Osteoblast (primary cell): ENCODE measurements around the gene DBNDD2. TPM values are rescaled to one million over a fixed set of nuclear protein-coding genes. Genes with fewer than 3 reads are reported as not detected.

Experiments used
- DNase-seq: peaks from one replicate; pipeline ENCODE4 v3.0.0; 2011; ENCODE audit warnings: low spot score, mixed read lengths; ENCODE audit not compliant: insufficient read length; ENCODE audit errors: missing footprints
- H2AFZ ChIP-seq: 2 replicates; pipeline ENCODE4 v1.6.0; 2011; ENCODE audit warnings: mild to moderate bottlenecking, low read length
- H3K27ac ChIP-seq: 2 replicates; pipeline ENCODE4 v1.5.1; 2011; ENCODE audit warnings: mild to moderate bottlenecking, low read depth, low read length, moderate library complexity
- H3K27me3 ChIP-seq: 2 replicates; pipeline ENCODE4 v1.6.0; 2012; ENCODE audit warnings: mild to moderate bottlenecking, control low read depth, inconsistent platforms, low read length, moderate library complexity; ENCODE audit not compliant: insufficient read depth
- H3K36me3 ChIP-seq: 2 replicates; pipeline ENCODE4 v1.5.1; 2011; ENCODE audit warnings: mild to moderate bottlenecking, low read length, control low read depth, moderate library complexity; ENCODE audit not compliant: insufficient read depth
- H3K4me1 ChIP-seq: 2 replicates; pipeline ENCODE4 v1.5.1; 2011; ENCODE audit warnings: mild to moderate bottlenecking, low read length, control low read depth, moderate library complexity; ENCODE audit not compliant: insufficient read depth
- H3K4me2 ChIP-seq: 2 replicates; pipeline ENCODE4 v1.6.0; 2011; ENCODE audit warnings: mild to moderate bottlenecking, low read length; ENCODE audit not compliant: insufficient read depth
- H3K4me3 ChIP-seq: fragments of 200-600 bp; sonication (generic); 3 replicates; pipeline ENCODE4 v1.5.1; 2012; ENCODE audit warnings: mild to moderate bottlenecking, low read length, inconsistent platforms; ENCODE audit not compliant: insufficient read depth
- H3K79me2 ChIP-seq: 2 replicates; pipeline ENCODE4 v1.6.0; 2012; ENCODE audit warnings: mild to moderate bottlenecking, low read length, control low read depth, inconsistent platforms; ENCODE audit not compliant: insufficient read depth
- H3K9me3 ChIP-seq: 2 replicates; pipeline ENCODE4 v1.5.1; 2011; ENCODE audit warnings: low read depth, low read length, control low read depth
- H4K20me1 ChIP-seq: 2 replicates; pipeline ENCODE4 v1.6.0; 2012; ENCODE audit warnings: mild to moderate bottlenecking, low read length, control low read depth; ENCODE audit not compliant: insufficient read depth
- CTCF ChIP-seq: IDR thresholded peaks from 2 replicates; pipeline ENCODE4 v1.5.1; 2011; ENCODE audit warnings: mild to moderate bottlenecking, low read depth, low read length, moderate library complexity; ENCODE audit errors: extremely low read depth
- total RNA-seq: library from RNA; depleted of rRNA; stranded (reverse); fragments of >200 nt; gene quantifications from 2 replicates; pipeline ENCODE4 v1.2.3, GENCODE V29; 2012

The DBNDD2 gene
- total RNA-seq, 1 donor: 8.7 TPM

- Histone ChIP-seq H3K36me3 (no peaks in the 10 kb centered on the region), H3K4me2 (no peak overlapping the region), H3K4me3 (no peak overlapping the region), H3K27me3 (no peaks in the 10 kb centered on the region), H3K27ac (no peak overlapping the region), H2AFZ (no peak overlapping the region), H3K9me3 (no peaks in the 10 kb centered on the region), H3K79me2 (no peaks in the 10 kb centered on the region), H3K4me1 (no peaks in the 10 kb centered on the region), H4K20me1 (no peaks in the 10 kb centered on the region)
- TF ChIP-seq CTCF: no peak
- DNase-seq: no peak
Measured at GRCh38 chr20:45387274-45387673, 20.8 kb upstream of the DBNDD2 start.

GRCh38 chr20:45390931-45391330, 17.2 kb upstream of the DBNDD2 start:
- H3K27ac ChIP-seq: no peak overlapping the region
- H3K4me1 ChIP-seq: no peaks in the 10 kb centered on the region
- no peaks in the 10 kb centered on the region for H3K36me3 ChIP-seq
- H3K4me3 ChIP-seq: no peak overlapping the region
- H3K79me2 ChIP-seq: no peaks in the 10 kb centered on the region
- no peak overlapping the region for H3K4me2 ChIP-seq
- H2AFZ ChIP-seq: no peak overlapping the region
- DNase-seq: no peak
- no peaks in the 10 kb centered on the region for H3K9me3 ChIP-seq
- no peaks in the 10 kb centered on the region for H4K20me1 ChIP-seq
- no peaks in the 10 kb centered on the region for H3K27me3 ChIP-seq
- no peak for TF ChIP-seq CTCF

GRCh38 chr20:45391559-45391958, 16.5 kb upstream of the DBNDD2 start:
- no peak overlapping the region for H2AFZ ChIP-seq
- no peak overlapping the region for H3K4me3 ChIP-seq
- no peaks in the 10 kb centered on the region for H3K36me3 ChIP-seq
- no peak overlapping the region for H3K4me2 ChIP-seq
- no peaks in the 10 kb centered on the region for H3K27me3 ChIP-seq
- H3K27ac ChIP-seq: no peak overlapping the region
- no peaks in the 10 kb centered on the region for H3K4me1 ChIP-seq
- H4K20me1 ChIP-seq: no peaks in the 10 kb centered on the region
- H3K9me3 ChIP-seq: no peaks in the 10 kb centered on the region
- no peak for DNase-seq
- no peaks in the 10 kb centered on the region for H3K79me2 ChIP-seq
- no peak for TF ChIP-seq CTCF

GRCh38 chr20:45392733-45393132, 15.4 kb upstream of the DBNDD2 start:
- H3K4me3 ChIP-seq: no peak overlapping the region

More at GRCh38 chr20:45392733-45393132, 15.4 kb upstream of the DBNDD2 start:
- no peak for DNase-seq
- Histone ChIP-seq H4K20me1 (no peaks in the 10 kb centered on the region), H3K27me3 (no peaks in the 10 kb centered on the region), H3K36me3 (no peaks in the 10 kb centered on the region), H3K9me3 (no peaks in the 10 kb centered on the region), H3K27ac (no peak overlapping the region), H3K4me1 (no peaks in the 10 kb centered on the region), H3K79me2 (no peaks in the 10 kb centered on the region), H2AFZ (no peak overlapping the region), H3K4me2 (no peak overlapping the region)
- no peak for TF ChIP-seq CTCF
